Stimulated activated CD8-positive, alpha-beta memory T cell treated with anti-CD3 and anti-CD28 coated beads, Interleukin-4, amount 100 ng/mL, for 24 hours (primary cell): Measurements from ENCODE around the gene UNG.
"Not testable (repeated sequence)": the region's sequence is repeated elsewhere in the genome, so short reads cannot be mapped to it uniquely, and the experiment has no call there.

ENCODE experiments used
- DNase-seq: peaks from one replicate; pipeline ENCODE4 v3.0.0-alpha.2; 2020; ENCODE audit warnings: low read depth

The UNG gene

GRCh38 chr12:109097435-109098182 is at the start of gene UNG:
Gene UNG (plus strand): TSS chr12:109097597. CDS start chr12:109097680, 83 bp downstream.
- peak; percentile 95 for DNase-seq

GRCh38 chr12:109048706-109049105 is 48.7 kb upstream of the UNG start:
- not testable (repeated sequence) for DNase-seq

- DNase-seq, result not testable (repeated sequence)
These were observed 47.6 kb upstream of the UNG start for GRCh38 chr12:109049794-109050193.

- no peak for DNase-seq
These were observed 45.3 kb upstream of the UNG start for GRCh38 chr12:109052097-109052413.

- peak; percentile 69 for DNase-seq
These were observed 44.7 kb upstream of the UNG start, which contains the start of gene USP30 for GRCh38 chr12:109052414-109053323. Gene USP30 (plus strand): TSS chr12:109052576. CDS start chr12:109052679, 103 bp downstream.

GRCh38 chr12:109053382-109054123 is 43.8 kb upstream of the UNG start:
- DNase-seq, result no peak

- DNase-seq, result not testable (repeated sequence)
These were observed 43.3 kb upstream of the UNG start for GRCh38 chr12:109054124-109054513.

- DNase-seq, result no peak
These were observed 42.9 kb upstream of the UNG start for GRCh38 chr12:109054520-109054919.

GRCh38 chr12:109056891-109057290 is 40.5 kb upstream of the UNG start:
- DNase-seq, result no peak

GRCh38 chr12:109057376-109057775 is 40.0 kb upstream of the UNG start:
- DNase-seq, result no peak

- no peak for DNase-seq
These were observed 38.6 kb upstream of the UNG start for GRCh38 chr12:109058773-109059172.

GRCh38 chr12:109064143-109064542 is 33.3 kb upstream of the UNG start:
- no peak for DNase-seq

- no peak for DNase-seq
These were observed 32.1 kb upstream of the UNG start for GRCh38 chr12:109065154-109065852.

GRCh38 chr12:109065853-109066193 is 31.6 kb upstream of the UNG start:
- no peak for DNase-seq

- no peak for DNase-seq
These were observed 27.8 kb upstream of the UNG start for GRCh38 chr12:109069307-109070271.

- no peak for DNase-seq
These were observed 22.5 kb upstream of the UNG start for GRCh38 chr12:109074866-109075265.

GRCh38 chr12:109082751-109083150 is 14.6 kb upstream of the UNG start:
- DNase-seq, result no peak

- DNase-seq, result no peak
These were observed 13.0 kb upstream of the UNG start for GRCh38 chr12:109084425-109084824.

- no peak for DNase-seq
These were observed 11.8 kb upstream of the UNG start for GRCh38 chr12:109085590-109085989.

GRCh38 chr12:109087250-109087649 is 10.1 kb upstream of the UNG start:
- DNase-seq, result no peak

GRCh38 chr12:109088818-109089217 is 8.6 kb upstream of the UNG start:
- no peak for DNase-seq
